HG02642 (cell line): ENCODE measurements around the gene NEURL1B.
"Not testable (repeated sequence)": the region's sequence is repeated elsewhere in the genome, so short reads cannot be mapped to it uniquely, and the experiment has no call there.

Experiments
- ATAC-seq: cut with Tn5 transposase; IDR thresholded peaks from one replicate; pipeline ENCODE4 v1.9.1; 2021; ENCODE audit warnings: mild to moderate bottlenecking; ENCODE audit not compliant: unreplicated experiment, poor library complexity

The NEURL1B gene, protein sequence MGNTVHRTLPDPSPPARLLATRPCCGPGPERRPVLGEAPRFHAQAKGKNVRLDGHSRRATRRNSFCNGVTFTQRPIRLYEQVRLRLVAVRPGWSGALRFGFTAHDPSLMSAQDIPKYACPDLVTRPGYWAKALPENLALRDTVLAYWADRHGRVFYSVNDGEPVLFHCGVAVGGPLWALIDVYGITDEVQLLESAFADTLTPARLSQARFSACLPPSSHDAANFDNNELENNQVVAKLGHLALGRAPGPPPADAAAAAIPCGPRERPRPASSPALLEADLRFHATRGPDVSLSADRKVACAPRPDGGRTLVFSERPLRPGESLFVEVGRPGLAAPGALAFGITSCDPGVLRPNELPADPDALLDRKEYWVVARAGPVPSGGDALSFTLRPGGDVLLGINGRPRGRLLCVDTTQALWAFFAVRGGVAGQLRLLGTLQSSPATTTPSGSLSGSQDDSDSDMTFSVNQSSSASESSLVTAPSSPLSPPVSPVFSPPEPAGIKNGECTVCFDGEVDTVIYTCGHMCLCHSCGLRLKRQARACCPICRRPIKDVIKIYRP

DNA sequence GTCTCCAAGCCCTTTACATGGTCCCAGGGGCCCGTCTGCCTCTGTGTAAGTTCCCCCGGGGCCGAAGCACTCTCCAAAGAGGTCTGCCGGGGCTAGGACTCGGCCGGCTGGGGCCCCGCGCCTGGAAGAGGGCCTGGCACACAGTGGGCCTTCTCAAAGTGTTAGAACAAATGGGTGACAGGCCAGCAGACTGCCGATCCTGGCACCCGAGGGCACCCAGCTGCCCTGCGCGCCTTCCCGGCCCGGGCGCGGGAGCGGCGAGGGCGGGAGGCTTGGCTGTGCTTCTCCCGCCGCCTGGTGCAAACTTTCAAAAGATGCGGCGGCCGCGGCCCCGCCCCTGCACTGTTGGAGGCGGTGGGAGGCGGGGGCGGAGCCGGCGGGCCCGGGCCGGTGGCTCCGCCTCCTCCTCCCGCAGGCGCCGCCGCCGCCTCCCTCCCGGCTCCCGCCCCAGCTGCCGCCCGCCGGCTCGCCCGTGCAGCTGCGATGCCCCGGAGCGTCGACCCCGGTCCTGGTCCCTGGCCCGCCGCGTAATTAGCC lies at the start of gene NEURL1B:
Gene NEURL1B, plus strand, starts transcription at position 442 of the 537 bp plus-strand sequence. CDS start 144 bp downstream, outside the sequence.
- ATAC-seq = peak; percentile 57

DNA sequence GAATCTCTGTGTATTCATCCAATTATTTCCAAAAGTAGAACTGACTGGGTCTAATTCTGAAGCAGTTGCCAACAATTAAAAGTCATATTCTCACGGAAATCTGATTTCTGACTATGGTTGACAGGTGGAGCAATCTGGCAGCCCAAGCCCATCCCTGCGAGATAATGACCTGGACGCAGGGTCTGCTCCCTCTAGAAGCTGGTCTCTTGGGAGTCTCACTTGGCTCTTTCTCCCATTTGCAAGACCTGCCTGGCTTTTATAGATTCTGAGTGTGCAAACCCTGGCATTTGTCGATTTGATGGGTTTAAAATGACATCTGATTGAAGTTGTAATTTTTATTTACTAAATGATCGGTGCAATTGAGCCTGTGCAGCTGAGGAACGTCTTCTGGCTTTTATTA lies 49.4 kb upstream of the NEURL1B start:
- no peak for ATAC-seq

DNA sequence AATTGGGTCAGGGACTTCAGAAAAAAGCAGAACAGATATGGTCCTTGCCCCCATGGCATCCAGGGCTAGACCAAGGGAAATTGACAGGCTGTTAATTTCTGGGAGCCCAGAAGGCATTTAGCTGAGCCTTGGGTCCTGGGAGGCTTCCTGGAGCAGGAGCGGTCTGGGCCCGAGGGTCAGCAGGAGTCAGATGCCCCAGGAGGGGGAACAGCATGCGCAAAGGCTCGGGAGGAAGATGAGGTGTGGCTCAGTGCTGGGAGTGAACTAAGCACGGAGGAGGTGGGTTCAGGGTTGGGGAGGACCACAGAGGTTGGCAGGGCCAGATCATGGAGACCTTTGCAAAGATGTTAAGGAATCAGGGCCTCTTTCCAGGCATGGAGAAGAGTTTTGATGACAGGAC lies 48.2 kb upstream of the NEURL1B start:
- no peak for ATAC-seq

DNA sequence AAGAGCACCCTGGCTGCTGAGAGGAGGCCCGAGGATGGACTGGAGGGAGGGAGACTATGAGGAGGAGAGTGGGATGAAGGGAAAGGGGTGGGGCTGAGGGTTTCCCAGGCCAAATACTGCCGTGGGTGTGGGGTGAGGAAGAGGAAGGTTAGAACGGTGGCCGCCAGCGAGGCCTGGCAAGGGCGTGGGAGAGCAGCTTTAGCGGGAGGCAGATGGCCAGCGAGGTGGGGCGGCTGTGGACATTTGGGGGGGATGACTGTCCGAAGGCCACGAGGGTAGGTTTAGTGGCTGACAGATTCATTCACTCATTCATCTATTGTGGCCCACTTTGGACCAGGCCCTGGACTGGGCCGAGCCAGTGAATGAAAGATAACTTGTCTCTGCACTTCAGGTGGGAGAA lies 47.8 kb upstream of the NEURL1B start:
- no peak for ATAC-seq

DNA sequence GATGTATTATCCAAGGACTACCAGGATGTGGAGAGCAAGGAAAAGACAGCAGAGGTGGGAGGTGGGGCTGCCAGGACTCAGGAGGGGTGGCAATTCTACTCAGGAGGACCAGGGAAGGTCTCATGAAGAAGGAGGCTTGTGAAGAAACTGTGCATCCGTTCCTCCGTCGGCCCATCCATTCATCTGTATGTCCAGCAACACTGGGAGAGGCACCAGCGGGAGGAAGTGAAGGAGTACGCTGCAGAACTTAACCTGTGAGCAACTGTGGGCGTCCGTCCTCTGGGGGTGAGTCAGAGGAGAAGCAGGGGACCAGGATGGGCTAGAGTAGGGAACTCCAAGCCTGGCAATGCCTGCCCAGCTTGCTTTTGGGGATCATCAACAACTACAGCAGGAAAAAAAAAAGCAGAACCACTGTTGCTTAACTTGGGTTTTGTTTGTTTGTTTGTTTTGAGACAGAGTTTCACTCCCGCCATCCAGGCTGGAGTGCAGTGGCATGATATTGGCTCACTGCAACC lies 47.3 kb upstream of the NEURL1B start:
- no peak for ATAC-seq

DNA sequence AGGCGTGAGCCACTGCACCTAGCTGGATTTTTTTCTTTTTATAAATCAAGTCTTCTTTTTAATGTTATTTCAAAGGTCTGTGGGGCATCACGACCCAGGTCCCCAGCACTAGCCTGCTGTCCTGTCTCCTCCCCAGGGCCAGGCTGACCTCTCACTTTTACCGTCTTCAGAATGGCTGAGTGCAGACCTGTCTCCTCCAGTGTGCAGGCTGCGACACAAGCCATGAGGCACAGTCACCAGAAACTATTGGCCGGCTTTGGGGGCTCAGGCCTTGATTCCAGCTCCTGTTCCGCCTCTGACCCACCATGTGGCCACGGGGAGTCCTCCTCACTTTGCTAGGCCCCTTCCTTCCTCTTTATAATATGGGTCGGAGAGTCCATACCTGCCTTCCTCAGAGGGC lies 46.6 kb upstream of the NEURL1B start:
- ATAC-seq = no peak

DNA sequence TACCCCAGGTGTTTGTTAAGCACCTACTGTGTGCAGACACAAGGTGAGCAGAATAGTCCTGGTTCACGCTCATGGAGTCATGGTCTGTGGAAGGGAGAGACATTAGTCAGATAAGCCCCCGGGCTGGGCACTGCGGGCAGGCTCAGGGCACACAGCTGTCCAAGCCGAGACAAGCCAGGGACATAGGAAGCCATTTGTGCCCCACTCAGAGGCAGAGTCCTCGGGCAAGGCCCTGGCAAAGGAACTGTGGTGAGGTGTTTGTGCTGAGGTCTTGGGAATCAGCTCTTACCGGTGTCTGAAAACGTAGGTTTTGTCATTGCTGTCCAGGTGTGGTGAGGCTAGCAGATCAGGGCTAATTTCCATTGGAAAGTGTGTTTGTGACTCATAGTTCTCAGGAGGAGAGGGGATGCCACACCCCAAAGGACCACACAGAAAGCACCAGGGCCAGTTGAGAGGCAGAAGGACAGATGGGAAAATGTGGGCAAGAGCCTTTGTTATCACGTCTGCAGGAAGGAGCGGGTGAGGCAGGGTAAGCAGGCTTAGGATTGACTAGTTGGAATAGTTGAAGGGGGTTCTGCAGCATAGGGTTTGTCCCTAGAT lies 46.1 kb upstream of the NEURL1B start:
- no peak for ATAC-seq

DNA sequence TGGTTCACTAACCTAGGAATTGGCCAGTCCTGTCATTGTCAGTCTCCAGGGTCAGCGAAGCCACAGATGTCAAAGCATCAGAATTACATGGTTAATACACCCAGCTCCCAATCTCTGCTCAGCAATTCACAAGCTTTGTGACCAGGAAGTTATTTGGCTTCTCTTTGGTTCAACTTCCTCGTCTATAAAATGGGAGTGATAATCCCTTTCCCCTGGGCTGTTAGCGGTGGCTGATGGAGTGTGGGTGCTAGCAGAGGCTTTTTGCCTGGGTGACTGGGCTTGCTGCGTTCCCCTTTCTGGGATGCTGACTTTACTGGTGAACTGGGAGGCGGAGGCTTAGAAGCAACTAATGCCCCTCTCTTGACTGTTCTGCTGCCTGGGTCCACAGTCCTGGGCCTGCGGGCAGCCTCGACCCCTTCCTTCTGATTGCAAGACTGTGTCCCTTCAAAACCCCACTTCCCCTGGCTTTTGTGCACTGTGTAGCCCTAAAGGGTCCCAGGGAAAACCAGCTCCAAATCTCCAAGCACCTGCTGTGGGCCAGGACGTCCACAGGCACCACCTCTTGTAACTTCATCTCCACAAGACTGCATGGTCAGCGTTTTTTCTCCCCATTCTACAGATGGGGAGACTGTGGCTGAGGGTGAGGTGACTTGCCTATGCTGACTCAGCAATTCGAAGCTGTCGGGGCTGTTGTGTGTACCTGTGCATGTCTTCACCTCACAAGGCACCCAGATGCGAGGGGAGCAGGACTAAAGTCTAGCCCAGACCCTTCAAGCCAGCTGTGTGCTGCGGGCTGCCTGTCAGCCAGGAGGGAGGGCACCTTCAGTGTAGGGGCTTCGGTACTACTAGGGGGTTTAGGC lies 45.2 kb upstream of the NEURL1B start:
- no peak for ATAC-seq

DNA sequence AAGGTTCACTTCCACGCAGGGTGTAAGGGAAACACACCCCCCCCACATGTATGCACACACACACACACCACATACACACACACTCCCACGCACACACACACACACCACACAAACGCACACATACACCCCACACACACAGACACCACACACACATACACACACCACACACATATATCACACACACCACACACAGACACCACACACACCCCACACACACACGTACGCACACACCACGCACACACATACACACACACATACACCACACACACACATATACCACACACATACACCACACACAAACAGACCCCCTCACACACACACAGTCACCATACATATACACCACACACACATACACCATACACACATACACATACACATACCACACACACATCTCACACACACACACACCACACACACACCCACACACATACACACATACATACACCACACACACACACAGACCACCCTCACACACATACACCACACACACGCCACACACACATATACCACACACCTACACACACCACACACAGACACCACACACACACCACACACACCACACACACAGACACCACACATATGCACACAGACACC lies 44.3 kb upstream of the NEURL1B start:
- no peak for ATAC-seq

DNA sequence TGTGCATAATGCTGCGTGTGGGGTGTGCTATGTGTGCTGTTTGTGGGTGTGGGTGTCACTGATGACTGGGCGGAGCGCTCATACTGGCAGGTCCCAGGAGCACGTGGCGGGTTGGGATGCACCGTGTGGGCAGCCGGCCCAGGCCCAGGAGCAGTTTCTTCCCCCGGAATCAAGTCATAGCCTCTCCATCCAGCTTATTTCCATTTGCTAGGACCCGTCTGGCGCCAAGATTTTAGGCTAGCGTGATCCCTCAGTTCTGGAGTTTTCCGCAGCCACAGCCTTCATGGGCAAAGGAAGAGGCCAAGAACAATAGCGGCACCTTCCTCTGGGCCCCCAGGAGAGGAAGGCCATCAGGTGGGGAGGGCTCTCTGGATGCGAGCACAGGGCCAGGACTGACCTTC lies 43.3 kb upstream of the NEURL1B start:
- no peak for ATAC-seq

DNA sequence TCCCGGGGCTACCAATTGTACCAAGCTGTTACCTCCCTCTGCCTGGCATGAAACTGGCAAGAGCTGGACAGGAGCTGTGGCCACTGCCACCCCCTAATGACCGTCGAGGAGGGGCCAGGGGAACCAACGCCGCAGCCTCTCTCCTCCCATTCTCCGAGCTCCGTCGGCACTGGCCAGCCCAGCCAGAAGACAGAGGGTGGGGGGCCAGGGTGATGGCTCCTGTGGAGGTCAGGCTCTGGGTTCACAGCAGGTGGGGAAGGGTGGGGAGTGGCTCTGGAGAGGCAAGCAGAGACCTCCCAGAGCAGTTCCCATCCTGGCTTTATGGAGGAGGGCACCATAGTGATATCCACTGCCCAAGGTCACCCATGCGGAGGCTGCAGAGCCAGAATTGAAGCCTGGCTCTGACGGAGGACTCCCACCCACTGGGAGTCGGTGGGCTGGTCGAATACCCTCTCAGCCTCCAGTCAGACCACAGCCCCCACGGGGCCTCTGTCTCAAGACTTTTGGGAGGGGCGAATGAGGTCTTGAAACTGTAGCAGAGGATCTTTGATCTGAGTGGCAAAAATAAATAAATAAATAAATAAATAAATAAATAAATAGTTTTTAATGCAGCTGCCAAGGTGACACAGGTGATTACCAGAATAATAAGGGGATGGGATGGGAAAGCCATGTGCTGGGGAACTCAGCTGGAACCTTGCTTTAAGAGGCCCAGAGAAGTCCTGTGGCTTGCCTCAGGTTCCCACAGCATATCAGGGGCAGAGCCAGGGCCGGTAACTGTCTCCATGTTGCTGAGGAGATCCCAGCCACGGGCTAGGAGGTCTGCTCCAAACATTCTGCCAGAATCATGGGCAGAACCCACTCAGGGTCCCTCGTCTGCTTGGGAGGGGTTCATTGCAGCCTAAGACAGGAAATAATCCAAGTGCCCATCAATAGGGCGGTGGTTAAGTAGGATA lies 42.5 kb upstream of the NEURL1B start:
- ATAC-seq = no peak

DNA sequence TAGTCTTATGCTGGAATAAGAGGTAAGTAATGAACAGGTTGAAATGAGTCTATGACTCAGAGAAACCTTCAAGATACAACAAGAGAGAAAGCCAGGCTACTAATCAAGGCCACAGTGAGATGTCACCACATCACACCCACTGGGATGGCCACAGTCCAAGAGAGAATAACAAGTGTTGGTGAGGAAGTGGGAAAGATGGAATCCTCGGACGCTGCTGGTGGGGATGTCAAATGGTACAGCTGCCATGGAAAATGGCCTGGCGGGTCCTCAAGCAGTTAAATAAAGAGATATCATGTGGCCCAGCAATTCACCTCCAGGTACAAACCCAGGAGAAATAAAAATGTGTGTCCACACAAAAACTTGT lies 41.9 kb upstream of the NEURL1B start:
- no peak for ATAC-seq

DNA sequence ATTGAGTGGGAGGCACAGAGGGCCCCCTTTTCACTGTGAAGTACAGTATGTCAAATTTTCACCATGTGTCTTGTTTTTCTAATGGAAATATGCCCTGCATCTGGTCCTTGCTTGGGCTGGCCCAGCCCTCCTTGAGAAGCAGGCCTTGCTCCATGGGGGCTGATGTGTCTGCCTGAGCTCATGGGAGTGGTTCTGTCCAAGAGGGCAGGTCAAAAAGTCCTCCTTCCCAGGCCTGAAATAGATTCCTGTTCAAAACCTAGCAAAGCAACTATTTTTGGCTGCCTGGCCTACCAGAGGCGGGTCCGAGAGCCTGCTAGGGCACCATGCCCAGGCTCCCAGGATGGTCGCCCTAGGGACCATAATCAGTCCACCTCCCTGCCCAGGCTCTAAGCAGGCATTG lies 40.5 kb upstream of the NEURL1B start:
- ATAC-seq = no peak

DNA sequence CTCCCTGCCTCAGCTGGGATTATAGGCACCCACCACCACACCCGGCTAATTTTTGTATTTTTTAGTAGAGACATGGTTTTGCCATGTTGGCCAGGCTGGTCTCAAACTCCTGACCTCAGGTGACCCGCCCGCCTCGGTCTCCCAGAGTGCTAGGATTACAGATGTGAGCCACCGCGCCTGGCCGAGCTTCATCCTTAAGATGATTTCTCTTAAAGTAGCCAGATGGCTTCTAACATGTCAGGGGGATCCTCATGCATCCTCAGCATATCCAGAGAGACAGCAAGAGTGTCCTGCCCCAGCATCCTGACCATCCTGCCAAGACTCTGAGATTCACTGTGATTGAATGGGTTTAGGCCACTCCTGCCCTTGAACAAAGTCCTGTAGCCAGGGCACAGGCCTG lies 39.5 kb upstream of the NEURL1B start:
- ATAC-seq = not testable (repeated sequence)

DNA sequence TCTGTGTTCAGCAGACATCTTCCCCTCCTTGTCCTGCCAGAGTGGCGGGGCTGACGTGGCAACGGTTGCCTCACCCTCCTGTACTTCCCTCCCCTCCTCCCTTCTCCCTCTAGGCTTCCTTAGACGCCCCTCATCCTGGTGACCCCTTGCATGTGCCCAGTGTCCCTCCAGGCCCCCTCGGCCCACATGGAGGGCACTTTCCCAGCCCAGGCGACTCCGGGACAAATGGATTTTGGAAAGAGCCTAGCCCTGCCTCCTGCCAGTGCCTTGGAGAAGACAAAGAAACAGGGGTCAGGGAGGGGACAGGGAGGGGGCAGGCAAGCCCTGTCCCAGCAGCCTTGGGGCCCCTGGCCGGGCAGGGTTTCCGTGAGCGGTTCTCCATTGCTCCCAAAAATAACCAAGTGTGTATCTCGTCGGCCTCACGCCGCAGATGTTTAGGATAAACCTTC lies 38.3 kb upstream of the NEURL1B start:
- ATAC-seq = no peak

DNA sequence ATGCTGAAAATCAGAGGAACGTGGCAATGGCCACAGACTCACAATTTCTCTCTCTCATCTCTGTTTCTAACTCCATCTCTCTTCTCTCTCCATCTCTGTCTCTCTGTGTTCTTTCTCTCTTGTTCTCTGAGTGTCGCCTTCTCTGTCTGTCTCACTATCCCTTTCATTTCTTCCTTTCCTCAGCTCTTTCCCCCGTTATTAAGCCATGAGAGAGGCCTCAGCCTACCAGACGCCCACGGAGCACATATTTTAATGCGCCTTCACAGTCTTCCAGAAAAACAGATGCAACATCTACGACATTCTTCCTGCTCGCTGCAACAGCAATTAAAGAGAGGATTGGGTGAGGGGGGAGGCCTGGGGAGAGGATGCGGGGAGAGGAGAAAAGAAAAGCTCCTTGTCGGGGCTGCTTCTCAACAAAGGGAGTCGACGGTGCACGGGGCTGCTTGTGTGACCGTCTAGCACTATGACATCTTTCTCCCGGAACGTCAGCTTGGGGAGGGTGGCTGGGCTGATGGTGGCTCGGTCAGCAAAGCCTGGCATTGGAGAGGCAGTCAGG lies 37.7 kb upstream of the NEURL1B start:
- no peak for ATAC-seq

DNA sequence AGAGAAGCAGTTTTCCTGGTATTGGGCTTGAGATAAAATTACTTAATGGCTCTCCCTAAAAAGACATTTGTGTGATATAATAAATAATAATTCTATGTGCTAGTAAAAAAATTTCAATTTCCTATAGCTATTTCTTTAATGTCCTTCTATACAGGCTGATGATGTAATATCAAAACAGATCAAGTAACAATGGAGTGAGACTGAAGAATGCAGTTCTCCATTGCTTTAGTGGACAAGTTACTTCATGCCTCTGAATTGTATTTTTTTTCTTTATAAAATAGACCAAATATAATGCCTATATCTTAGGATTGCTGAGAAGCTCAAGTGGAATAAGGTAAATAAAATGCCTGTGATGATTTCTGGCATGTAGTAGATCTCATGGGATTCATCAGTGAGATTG lies 35.6 kb upstream of the NEURL1B start:
- ATAC-seq = no peak

DNA sequence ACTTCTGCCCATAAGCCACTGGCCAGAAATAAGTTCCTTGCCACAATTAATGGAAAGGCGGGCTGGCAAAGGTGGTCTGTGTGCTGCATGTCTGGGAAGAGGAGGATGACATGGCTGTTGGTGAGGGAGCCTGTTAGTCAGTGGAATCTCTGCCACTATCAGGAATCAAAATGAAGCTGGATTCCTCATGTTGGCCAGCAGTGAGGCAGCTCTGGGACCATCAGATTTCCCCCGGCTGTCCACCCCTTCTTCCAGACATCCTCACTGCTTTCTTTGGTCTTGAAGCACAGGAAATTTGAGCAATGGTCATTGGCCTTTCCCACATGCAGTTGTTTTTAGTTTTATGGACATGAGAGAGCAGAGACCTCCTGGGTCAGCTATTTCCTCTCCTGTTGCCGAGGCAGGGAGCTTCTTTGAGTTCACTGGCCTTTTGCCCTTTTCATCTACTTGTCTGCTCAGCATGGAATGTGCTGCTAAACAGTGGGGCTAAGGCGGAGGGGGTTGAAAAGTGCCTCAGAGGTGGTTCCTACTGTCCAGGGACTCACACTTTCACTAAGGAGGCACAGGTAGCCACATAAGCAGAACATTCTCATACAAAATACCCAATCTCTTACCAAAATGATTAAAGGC lies 34.8 kb upstream of the NEURL1B start:
- ATAC-seq = no peak
